ENCODE measurements around the gene GASK1B. TPM values are rescaled to one million over a fixed set of nuclear protein-coding genes. Genes with fewer than 3 reads are reported as not detected.

GASK1B gene
- total RNA-seq, 1 donor from 2014 or later: 37.1 TPM

DNA sequence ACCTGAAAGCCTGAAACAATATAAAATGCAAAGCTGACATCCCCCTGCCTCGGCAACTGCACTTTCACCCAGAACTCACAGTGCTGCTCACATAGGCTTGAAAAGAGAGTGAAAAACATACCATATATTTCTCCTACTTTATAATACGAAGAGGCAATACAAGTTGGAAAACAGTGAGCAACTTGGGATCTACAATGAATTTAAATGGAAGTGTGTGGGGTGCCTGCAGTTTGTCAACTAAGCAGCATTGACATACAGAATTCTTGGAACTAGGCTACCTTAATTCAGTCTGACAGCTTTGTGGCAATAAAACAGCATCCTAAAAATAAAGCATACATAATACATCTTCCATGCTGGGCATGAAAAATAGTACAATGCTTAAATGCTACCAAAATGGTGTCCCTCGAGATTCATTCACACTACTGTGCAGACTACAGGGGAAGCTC lies 8.0 kb downstream of the GASK1B start:
- no peaks in the 10 kb centered on the region for H3K27me3 Mint-ChIP-seq
- TF ChIP-seq, protein P1, sequence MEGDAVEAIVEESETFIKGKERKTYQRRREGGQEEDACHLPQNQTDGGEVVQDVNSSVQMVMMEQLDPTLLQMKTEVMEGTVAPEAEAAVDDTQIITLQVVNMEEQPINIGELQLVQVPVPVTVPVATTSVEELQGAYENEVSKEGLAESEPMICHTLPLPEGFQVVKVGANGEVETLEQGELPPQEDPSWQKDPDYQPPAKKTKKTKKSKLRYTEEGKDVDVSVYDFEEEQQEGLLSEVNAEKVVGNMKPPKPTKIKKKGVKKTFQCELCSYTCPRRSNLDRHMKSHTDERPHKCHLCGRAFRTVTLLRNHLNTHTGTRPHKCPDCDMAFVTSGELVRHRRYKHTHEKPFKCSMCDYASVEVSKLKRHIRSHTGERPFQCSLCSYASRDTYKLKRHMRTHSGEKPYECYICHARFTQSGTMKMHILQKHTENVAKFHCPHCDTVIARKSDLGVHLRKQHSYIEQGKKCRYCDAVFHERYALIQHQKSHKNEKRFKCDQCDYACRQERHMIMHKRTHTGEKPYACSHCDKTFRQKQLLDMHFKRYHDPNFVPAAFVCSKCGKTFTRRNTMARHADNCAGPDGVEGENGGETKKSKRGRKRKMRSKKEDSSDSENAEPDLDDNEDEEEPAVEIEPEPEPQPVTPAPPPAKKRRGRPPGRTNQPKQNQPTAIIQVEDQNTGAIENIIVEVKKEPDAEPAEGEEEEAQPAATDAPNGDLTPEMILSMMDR (conservative IDR thresholded peaks at IDR 0.05): no peak
- peak overlapping the region; percentile 47 for H3K27ac Mint-ChIP-seq
- H3K36me3 Mint-ChIP-seq: peaks cover 15% of the 10 kb centered on the region
- DNase-seq (ENCODE audit: extremely low spot score, unreplicated experiment): no peak
- no peaks in the 10 kb centered on the region for H3K9me3 Mint-ChIP-seq
- peak overlapping the region; percentile 69 for H3K4me3 Mint-ChIP-seq
- H3K4me1 Mint-ChIP-seq (ENCODE audit: unreplicated experiment): peaks cover 50% of the 10 kb centered on the region

DNA sequence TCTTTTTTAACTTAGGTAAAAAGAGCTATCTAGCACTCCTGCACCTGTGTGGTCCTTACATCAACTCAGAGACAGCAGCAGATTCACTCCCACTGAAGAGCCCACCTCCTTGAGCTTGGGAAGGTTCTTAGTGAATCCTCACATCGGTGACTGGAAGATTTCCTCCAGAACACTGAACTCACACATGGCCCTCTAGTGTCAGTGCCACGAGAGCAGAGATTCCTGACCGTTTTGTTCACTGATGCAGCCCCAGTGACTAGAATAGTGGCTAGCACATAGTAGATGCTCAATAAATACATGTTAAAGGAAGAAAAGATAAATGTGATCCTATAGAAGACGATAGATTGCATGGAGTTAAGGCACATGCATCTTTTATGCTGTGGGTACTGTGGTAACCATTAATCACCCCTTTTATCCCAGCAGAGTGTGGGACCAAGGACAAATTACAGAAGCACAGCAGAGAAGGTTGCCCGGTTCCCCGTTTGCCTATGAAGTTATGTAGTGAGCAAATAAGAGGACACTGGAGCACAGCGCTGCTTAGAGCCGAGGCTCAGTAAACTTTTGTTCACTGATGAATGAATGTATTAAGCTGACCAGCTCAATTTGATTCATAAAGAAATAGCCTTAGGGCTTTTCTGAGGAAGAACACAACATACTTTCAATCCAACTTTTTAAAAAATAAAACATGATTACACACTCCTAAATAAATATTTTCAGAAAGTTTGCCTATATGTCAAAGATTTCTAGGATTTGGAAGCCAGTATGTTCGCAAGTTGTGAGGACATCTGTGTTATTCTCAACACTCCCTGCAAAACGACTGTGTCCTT lies 8.7 kb downstream of the GASK1B start:
- no peak for DNase-seq (ENCODE audit: extremely low spot score, unreplicated experiment)
- Mint-ChIP-seq H3K27ac (peak overlapping the region; percentile 61), H3K9me3 (no peaks in the 10 kb centered on the region), H3K4me3 (peak overlapping the region; percentile 69), H3K36me3 (peaks cover 16% of the 10 kb centered on the region), H3K27me3 (no peaks in the 10 kb centered on the region), H3K4me1 (ENCODE audit: unreplicated experiment) (peaks cover 52% of the 10 kb centered on the region)
- TF ChIP-seq, protein P1 (conservative IDR thresholded peaks at IDR 0.05): no peak

DNA sequence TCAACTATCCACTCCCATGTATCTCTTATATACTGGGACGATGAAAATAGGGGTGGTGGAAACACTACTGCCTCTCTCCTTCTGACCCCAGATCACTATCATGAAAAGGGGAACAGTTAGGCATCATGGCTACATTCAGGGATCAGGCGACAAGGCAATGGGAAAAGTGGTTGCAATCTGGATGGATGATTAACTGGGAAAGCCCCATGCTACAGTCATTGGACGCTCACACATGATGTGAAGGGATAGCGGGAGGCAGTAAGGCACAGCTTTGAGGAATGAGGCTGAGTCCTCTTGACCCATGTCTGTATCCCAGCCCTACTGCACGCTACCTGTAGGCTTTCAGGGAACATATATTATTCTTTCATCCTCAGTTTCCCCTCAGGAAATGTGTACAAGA lies 10.2 kb downstream of the GASK1B start:
- Mint-ChIP-seq H3K4me3 (no peak overlapping the region), H3K9me3 (no peaks in the 10 kb centered on the region), H3K4me1 (ENCODE audit: unreplicated experiment) (peaks cover 62% of the 10 kb centered on the region), H3K36me3 (peaks cover 18% of the 10 kb centered on the region), H3K27me3 (no peaks in the 10 kb centered on the region), H3K27ac (peak overlapping the region; percentile 54)
- TF ChIP-seq, protein P1 (conservative IDR thresholded peaks at IDR 0.05): no peak
- DNase-seq (ENCODE audit: extremely low spot score, unreplicated experiment): no peak

DNA sequence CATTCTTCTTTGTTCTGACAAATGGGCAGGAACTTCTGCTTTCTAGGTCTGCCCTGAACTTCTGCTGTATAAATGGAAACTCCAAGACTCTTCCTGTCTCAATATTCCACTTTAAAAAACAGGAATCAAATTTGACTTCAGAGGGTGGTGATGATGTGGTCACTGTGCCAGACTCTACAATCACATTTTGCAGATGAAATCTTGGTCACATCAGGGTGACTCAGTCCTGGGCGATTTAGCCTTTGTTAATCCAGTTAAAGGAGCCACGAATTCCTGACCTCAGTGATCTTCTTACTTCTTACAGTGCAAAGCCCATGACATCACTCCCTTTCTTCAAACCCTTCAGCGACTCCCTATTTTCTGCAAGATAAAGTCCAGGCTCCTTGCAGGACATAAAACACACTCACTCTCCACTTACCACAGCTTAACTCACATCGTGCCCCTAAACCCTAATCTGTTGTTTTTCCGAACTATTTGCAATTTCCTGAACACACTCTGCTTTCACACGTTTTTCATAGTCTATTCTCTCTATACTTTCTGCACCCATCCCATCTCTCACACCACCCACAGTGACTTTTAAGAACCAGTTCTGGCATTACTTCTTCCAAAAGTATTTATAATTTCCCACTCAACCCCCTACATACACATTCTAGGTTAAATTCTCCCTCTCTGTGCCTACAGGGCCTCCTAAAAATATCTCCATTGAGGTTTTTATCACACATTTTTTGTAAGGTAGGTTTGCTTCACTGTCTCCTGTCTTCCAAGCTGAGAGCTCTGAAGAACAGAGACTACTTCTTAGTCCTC lies 11.1 kb downstream of the GASK1B start:
- H3K36me3 Mint-ChIP-seq: peaks cover 18% of the 10 kb centered on the region
- H3K4me3 Mint-ChIP-seq: peak overlapping the region; percentile 30
- DNase-seq (ENCODE audit: extremely low spot score, unreplicated experiment): no peak
- no peaks in the 10 kb centered on the region for H3K27me3 Mint-ChIP-seq
- peak overlapping the region; percentile 17 for H3K27ac Mint-ChIP-seq
- TF ChIP-seq, protein P1 (conservative IDR thresholded peaks at IDR 0.05): no peak
- H3K9me3 Mint-ChIP-seq: no peaks in the 10 kb centered on the region
- peaks cover 70% of the 10 kb centered on the region for H3K4me1 Mint-ChIP-seq (ENCODE audit: unreplicated experiment)

DNA sequence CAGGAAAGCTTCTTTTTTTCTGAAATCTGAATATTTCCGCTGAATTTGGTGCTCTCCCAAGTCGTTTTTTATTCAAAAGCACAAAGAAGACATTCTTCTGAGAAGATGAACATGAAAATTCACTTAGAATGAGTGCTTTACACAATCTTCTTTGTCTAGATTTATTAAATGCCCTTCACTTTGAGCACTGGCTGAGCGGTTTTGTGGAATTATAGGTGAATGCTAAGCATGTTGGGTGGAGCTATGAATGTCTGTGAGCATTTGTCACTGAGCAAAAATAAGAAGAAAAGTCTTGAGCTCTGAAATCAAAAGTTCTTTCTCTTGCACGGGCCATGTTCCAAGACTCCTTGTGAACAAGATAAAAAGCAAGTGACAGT lies 13.1 kb downstream of the GASK1B start:
- Mint-ChIP-seq H3K4me1 (ENCODE audit: unreplicated experiment) (peaks cover 59% of the 10 kb centered on the region), H3K27ac (peak overlapping the region; percentile 70), H3K4me3 (no peak overlapping the region), H3K9me3 (no peaks in the 10 kb centered on the region), H3K36me3 (peaks cover 18% of the 10 kb centered on the region), H3K27me3 (no peaks in the 10 kb centered on the region)
- TF ChIP-seq, protein P1 (conservative IDR thresholded peaks at IDR 0.05): no peak
- DNase-seq (ENCODE audit: extremely low spot score, unreplicated experiment): no peak

Measured in type B pancreatic cell (in vitro differentiated cells).